K562 (cell line): Measurements from ENCODE around the gene LAMA5. TPM values are rescaled to one million over a fixed set of nuclear protein-coding genes. Genes with fewer than 3 reads are reported as not detected.

ENCODE experiments used
- ATAC-seq: fragments of 200-7000 bp; cut with Tn5 transposase; 3 replicates; pipeline ENCODE4 v1.9.1; 2020; ENCODE audit warnings: moderate library complexity
- BruUV-seq: library from RNA; stranded (reverse); fragments of 400-500 nt; replicated peaks from 2 replicates; lab custom pipeline; 2021; lab: Mats Ljungman, UMichigan
- CTCF ChIA-PET: fragments of 300-600 bp; formaldehyde crosslinking; extraction: SDS; loops from one replicate; lab custom pipeline; 2021; ENCODE audit warnings: low intra/inter-chr PET ratio; lab: Yijun Ruan, JAX
- POLR2A ChIA-PET: fragments of 300-600, 350-650 bp; sonication (Branson Sonifier 250); formaldehyde crosslinking; extraction: SDS; loops from one replicate; lab custom pipeline; 2021; ENCODE audit warnings: antibody characterized with exemption, inconsistent platforms; lab: Yijun Ruan, JAX
- DNase-seq, 4 experiments: peaks; one replicate each; pipeline versions ENCODE4 v3.0.0 to v3.0.0-alpha.2; 2011 to 2018; ENCODE audit warnings: low spot score in 3 of 4, mixed read lengths in 3 of 4; ENCODE audit errors: extremely low read depth in 1 of 4
- FAIRE-seq: peaks from 2 replicates; lab custom pipeline; 2011; peaks lifted over from hg19 to GRCh38; lab: Jason Lieb, UNC
- H2AFZ ChIP-seq: 2 replicates; pipeline ENCODE4 v1.6.0; 2011; ENCODE audit warnings: low read depth, low read length, control low read depth, inconsistent platforms
- H3K27ac ChIP-seq: fragments of 200-600 bp; 3 replicates; pipeline ENCODE4 v1.8.0; 2011; ENCODE audit warnings: low read depth, mild to moderate bottlenecking, control low read depth, inconsistent platforms, low read length, moderate library complexity, mixed read lengths; ENCODE audit errors: extremely low read depth
- H3K27me3 ChIP-seq, 2 experiments: fragments of 300-600 bp in 1 of 2; 2 replicates in 1 of 2; 3 replicates in 1 of 2; pipeline versions ENCODE4 v1.6.0 to v1.8.0; 2011; ENCODE audit warnings: inconsistent platforms in 2 of 2, low read length in 2 of 2, mild to moderate bottlenecking in 1 of 2, mixed read lengths in 1 of 2, moderate library complexity in 1 of 2; ENCODE audit not compliant: control insufficient read depth in 2 of 2, insufficient read depth in 2 of 2
- H3K36me3 ChIP-seq: fragments of 300-600 bp; 3 replicates; pipeline ENCODE4 v1.8.0; 2011; ENCODE audit warnings: mild to moderate bottlenecking, low read length, inconsistent platforms; ENCODE audit not compliant: control insufficient read depth, insufficient read depth
- H3K4me1 ChIP-seq, 2 experiments: fragments of 200-600 bp in 1 of 2; replicated peaks in 1 of 2; 2 replicates in 1 of 2; 3 replicates in 1 of 2; pipeline versions ENCODE4 v1.5.1 to v1.8.0; 2011; ENCODE audit warnings: inconsistent platforms in 2 of 2, low read length in 2 of 2, mild to moderate bottlenecking in 1 of 2, mixed read lengths in 1 of 2, moderate library complexity in 1 of 2; ENCODE audit not compliant: control insufficient read depth in 2 of 2, insufficient read depth in 2 of 2
- H3K4me2 ChIP-seq: 2 replicates; pipeline ENCODE4 v1.6.1; 2011; ENCODE audit warnings: low read length, control low read depth, inconsistent platforms, mixed read lengths; ENCODE audit not compliant: insufficient read depth
- H3K4me3 ChIP-seq: fragments of 200-600 bp; sonication (generic), shearing (Covaris generic); 2 replicates; pipeline ENCODE4 v1.5.1; 2016; ENCODE audit warnings: control low read depth, inconsistent platforms
- H3K79me2 ChIP-seq: fragments of 200-600 bp; 3 replicates; pipeline ENCODE4 v1.8.0; 2011; ENCODE audit warnings: low read length, inconsistent platforms; ENCODE audit not compliant: control insufficient read depth, insufficient read depth
- H3K9ac ChIP-seq, 2 experiments: 2 replicates each; pipeline versions ENCODE4 v1.6.0 to v1.6.1; 2011; ENCODE audit warnings: low read depth in 2 of 2, low read length in 2 of 2, control low read depth in 1 of 2, inconsistent platforms in 1 of 2, mild to moderate bottlenecking in 1 of 2, mixed read lengths in 1 of 2; ENCODE audit not compliant: insufficient read depth in 1 of 2
- H3K9me1 ChIP-seq: one replicate; pipeline ENCODE4 v1.6.0; 2011; ENCODE audit warnings: inconsistent platforms, mild to moderate bottlenecking, low read length, moderate library complexity; ENCODE audit not compliant: control insufficient read depth, insufficient read depth
- H3K9me3 ChIP-seq: replicated peaks from 2 replicates; pipeline ENCODE4 v1.5.1; 2011; ENCODE audit warnings: low read depth, low read length, inconsistent platforms; ENCODE audit not compliant: control insufficient read depth, insufficient read depth
- H4K20me1 ChIP-seq: replicated peaks from 2 replicates; pipeline ENCODE4 v1.6.1; 2011; ENCODE audit warnings: low read length, inconsistent platforms, mixed read lengths; ENCODE audit not compliant: control insufficient read depth, insufficient read depth
- AFF4 ChIP-seq: sonication (generic); formaldehyde crosslinking; IDR thresholded peaks from 2 replicates; pipeline ENCODE4 v1.8.0; 2023; ENCODE audit warnings: mild to moderate bottlenecking, missing genetic modification reagents
- E2F3 ChIP-seq: fragments of 250-450 bp; sonication (Bioruptor Pico); IDR thresholded peaks from 2 replicates; pipeline ENCODE4 v1.4.0; 2020; ENCODE audit warnings: mild to moderate bottlenecking
- FOXO4 ChIP-seq: fragments of 450-650 bp; formaldehyde crosslinking; IDR thresholded peaks from 2 replicates; pipeline ENCODE4 v1.4.0; 2020; ENCODE audit warnings: mild to moderate bottlenecking, moderate library complexity
- HMGXB4 ChIP-seq: sonication (generic); formaldehyde crosslinking; IDR thresholded peaks from 2 replicates; pipeline ENCODE4 v1.8.1; 2023; ENCODE audit warnings: mild to moderate bottlenecking, missing genetic modification reagents
- KDM1A ChIP-seq, 2 experiments: fragments of 450-650 bp; IDR thresholded peaks; 2 replicates each; pipeline ENCODE4 v1.6.1; 2016; ENCODE audit warnings: mild to moderate bottlenecking in 2 of 2
- MAFG ChIP-seq: fragments of 450-650 bp; conservative IDR thresholded peaks from 2 replicates; pipeline ENCODE4 v1.6.1; 2016; ENCODE audit warnings: missing genetic modification characterization, missing compliant biosample characterization
- NELFE ChIP-seq: IDR thresholded peaks from 2 replicates; pipeline ENCODE4 v1.6.1; 2011; ENCODE audit warnings: mild to moderate bottlenecking; ENCODE audit not compliant: insufficient read depth, insufficient read length
- PCBP1 ChIP-seq: fragments of 200-400 bp; formaldehyde crosslinking; IDR thresholded peaks from 2 replicates; pipeline ENCODE4 v1.6.1; 2018; ENCODE audit warnings: mild to moderate bottlenecking, low read depth, low read length; ENCODE audit not compliant: poor library complexity, severe bottlenecking
- RBFOX2 ChIP-seq: fragments of 200-400 bp; formaldehyde crosslinking; IDR thresholded peaks from 2 replicates; pipeline ENCODE4 v1.6.1; 2017; ENCODE audit warnings: low read depth, mild to moderate bottlenecking, low read length, moderate library complexity
- ZFP30 ChIP-seq: fragments of 250-450 bp; sonication (Bioruptor Pico); IDR thresholded peaks from 2 replicates; pipeline ENCODE4 v1.8.0; 2022; ENCODE audit warnings: moderate library complexity, mild to moderate bottlenecking, inconsistent platforms, borderline replicate concordance
- ZSCAN32 ChIP-seq: fragments of 450-650 bp; formaldehyde crosslinking; IDR thresholded peaks from 2 replicates; pipeline ENCODE4 v1.4.0; 2020; ENCODE audit warnings: mild to moderate bottlenecking, moderate library complexity
- WGBS: fragments of 100-300 bp; shearing (Covaris generic); methylation state at CpG from one replicate; pipeline ENCODE4 v1.1.6; 2016; ENCODE audit warnings: low coverage, mixed read lengths; ENCODE audit not compliant: insufficient coverage; ENCODE audit errors: missing lambda C conversion rate; 5-methylcytosine and 5-hydroxymethylcytosine counted together
- in situ Hi-C: fragments of 300-500 bp; cut with MboI; formaldehyde crosslinking; loops from 4 replicates; pipeline ENCODE4 v1.15.0; 2018; ENCODE audit warnings: inconsistent platforms, mixed read lengths
- intact Hi-C: fragments of 100-400 bp; cut with micrococcal nuclease; formaldehyde crosslinking; loops from 2 replicates; pipeline ENCODE4 v1.14.2; 2022
- polyA plus RNA-seq, 8 experiments: library from polyadenylated mRNA; depleted of rRNA in 4 of 8; stranded (reverse) in 5 of 8; unstranded in 3 of 8; fragments of >200 nt; fragmentation: Nextera tagmentation in 2 of 8; fragmentation: Illumina TruSeq in 1 of 8; extraction: Ambion mirVana in 2 of 8; extraction: Trizol in 1 of 8; gene quantifications; 2 replicates each; pipeline versions ENCODE4 v1.2.1 to v1.2.3, GENCODE V29; 2011 to 2014; ENCODE audit warnings: inconsistent platforms in 1 of 8, missing spikeins in 1 of 8
- total RNA-seq, 7 experiments: library from RNA; depleted of rRNA in 6 of 7; stranded (reverse); fragments of >200 nt in 6 of 7; fragmentation: Illumina TruSeq in 2 of 7; extraction: Trizol in 2 of 7; gene quantifications; 2 replicates each; pipeline versions ENCODE4 v1.2.1 to v1.2.3, GENCODE V29; 2011 to 2021; ENCODE audit warnings: low replicate concordance in 1 of 7
- TF ChIP-seq, protein P1 (sequence below): sonication (generic); formaldehyde crosslinking; IDR thresholded peaks from 2 replicates; pipeline ENCODE4 v1.8.0; 2022; ENCODE audit warnings: missing genetic modification reagents, mild to moderate bottlenecking, moderate library complexity, borderline replicate concordance

The LAMA5 gene
- total and polyA plus RNA-seq, 9 of the 15 experiments (the other 6 are each of a cell fraction or from before 2014, with no cell fraction given) = 0.31 to 101 (median 7.8) TPM

DNA sequence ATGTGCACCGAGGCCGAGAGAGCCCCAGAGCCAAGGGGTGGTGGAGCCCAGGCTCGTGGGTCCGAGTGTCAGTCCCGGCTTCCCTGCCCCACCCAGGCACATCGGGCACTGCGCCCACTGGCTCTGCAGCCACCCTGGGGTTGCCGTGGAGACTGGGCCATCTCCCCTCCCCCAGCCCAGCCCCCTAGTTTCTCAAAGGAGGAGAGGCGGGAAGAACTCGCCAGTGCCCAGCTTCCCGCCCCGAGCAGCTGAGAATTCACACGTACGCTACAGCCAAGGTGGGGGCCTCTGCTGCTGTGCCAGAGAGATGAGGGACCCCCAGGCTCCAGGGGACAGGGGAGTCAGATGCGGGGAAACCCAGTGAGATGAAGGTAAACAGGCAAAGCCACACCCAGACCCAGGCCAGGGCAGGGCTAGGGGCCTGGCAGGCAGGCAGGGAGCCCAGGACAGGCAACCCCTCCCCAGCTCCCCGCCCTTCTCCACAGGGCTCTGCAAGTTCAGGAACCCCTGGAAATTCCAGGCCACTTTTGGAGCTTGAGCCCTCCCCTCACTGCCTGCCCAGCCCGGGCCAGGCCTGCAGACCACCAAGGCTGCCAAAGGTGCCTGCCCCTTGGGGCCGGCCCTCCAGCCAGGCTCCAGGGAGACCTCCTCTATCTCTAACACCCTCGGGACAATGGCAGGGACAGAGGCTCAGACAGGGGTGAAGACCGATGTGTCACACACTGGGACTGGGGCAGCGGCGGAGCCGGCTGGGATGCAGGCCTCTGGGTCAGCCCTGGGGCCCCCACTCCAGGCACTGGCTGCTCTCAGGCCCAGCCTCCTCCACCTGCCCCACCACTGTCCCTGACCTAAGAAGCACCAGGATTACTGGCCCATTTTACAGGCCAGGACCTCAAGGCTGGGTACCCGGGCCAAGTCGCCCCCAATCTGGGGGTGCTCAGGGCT, 6.0 kb downstream of the LAMA5 start:
- H3K9me3 ChIP-seq = no peaks in the 10 kb centered on the region
- DNase-seq (no peak), FAIRE-seq (no peak), ATAC-seq (no peak)
- no peak overlapping the region for H3K27ac ChIP-seq
- ChIA-PET POLR2A (interaction anchor here (0.5 to 1.0 kb wide), 4 partner anchors 20 to 363 kb away, joined by 3 to 4 read pairs (median 3); no protein-coding TSS in a partner anchor), CTCF (no interaction called here)
- H3K27me3 ChIP-seq = no peaks in the 10 kb centered on the region
- peak overlapping the region in 1 of 2 experiments; percentile 23; a peak in 2 of 4 replicates for H3K9ac ChIP-seq
- no TSS peak for BruUV-seq
- 79% methylated on average over 19 of the region's 25 CpGs for WGBS
- peaks cover 45% of the 10 kb centered on the region; the same call in 1 of the 3 replicates for H3K36me3 ChIP-seq
- intact Hi-C loops (no loop called here), in situ Hi-C loops (loop anchor here (10.0 kb wide), 1 partner anchor 366 kb away; no protein-coding TSS in a partner anchor)
- H3K4me1 ChIP-seq = peaks cover 56 to 96% of the 10 kb centered on the region in 2 experiments
- H3K4me3 ChIP-seq = no peak overlapping the region
- peaks cover 13% of the 10 kb centered on the region; the same call in 1 of the 2 replicates for H4K20me1 ChIP-seq
- H3K4me2 ChIP-seq = no peak overlapping the region
- H3K9me1 ChIP-seq = peaks cover 4% of the 10 kb centered on the region
- H2AFZ ChIP-seq = no peak overlapping the region
- H3K79me2 ChIP-seq = peaks cover 75% of the 10 kb centered on the region
- TF ChIP-seq HMGXB4 (CRISPR knock-in tag) = no peak
- TF ChIP-seq, protein P1, sequence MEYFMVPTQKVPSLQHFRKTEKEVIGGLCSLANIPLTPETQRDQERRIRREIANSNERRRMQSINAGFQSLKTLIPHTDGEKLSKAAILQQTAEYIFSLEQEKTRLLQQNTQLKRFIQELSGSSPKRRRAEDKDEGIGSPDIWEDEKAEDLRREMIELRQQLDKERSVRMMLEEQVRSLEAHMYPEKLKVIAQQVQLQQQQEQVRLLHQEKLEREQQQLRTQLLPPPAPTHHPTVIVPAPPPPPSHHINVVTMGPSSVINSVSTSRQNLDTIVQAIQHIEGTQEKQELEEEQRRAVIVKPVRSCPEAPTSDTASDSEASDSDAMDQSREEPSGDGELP = no peak
- no peak for TF ChIP-seq E2F3 (CRISPR knock-in tag)
- TF ChIP-seq ZSCAN32 (CRISPR knock-in tag) = no peak
- peak; percentile 11 for TF ChIP-seq PCBP1
- no peak for TF ChIP-seq NELFE
- TF ChIP-seq RBFOX2 = peak; percentile 29; the same call in 1 of the 2 replicates
- 0 out of 4 replicates have a peak, but pooled peaks of 1 of the 2 experiments have one; percentile 28 for TF ChIP-seq KDM1A (IDR thresholded peaks at IDR 0.05)
- no peak for TF ChIP-seq FOXO4
- TF ChIP-seq AFF4 (CRISPR knock-in tag) = no peak
- no peak for TF ChIP-seq ZFP30 (CRISPR knock-in tag)
- no peak for TF ChIP-seq MAFG (tag)
